RWPE2 (cell line): Measurements from ENCODE around the gene PIP4K2B.

Source experiments
- ATAC-seq: fragments of 200-7000 bp; cut with Tn5 transposase; 3 replicates; pipeline ENCODE4 v1.9.1; 2021; ENCODE audit warnings: low read depth
- DNase-seq: peaks from one replicate; pipeline ENCODE4 v3.0.0-alpha.2; 2020; ENCODE audit warnings: low spot score
- H3K27ac ChIP-seq: fragments of 450-650 bp; 2 replicates; pipeline ENCODE4 v1.5.1; 2017; ENCODE audit warnings: mild to moderate bottlenecking; ENCODE audit not compliant: poor library complexity, severe bottlenecking
- H3K27me3 ChIP-seq: fragments of 250-450 bp; sonication (Bioruptor Pico); 2 replicates; pipeline ENCODE4 v1.5.1; 2021; ENCODE audit warnings: mild to moderate bottlenecking, moderate library complexity; ENCODE audit not compliant: insufficient read depth, poor library complexity, severe bottlenecking
- H3K36me3 ChIP-seq: fragments of 250-450 bp; sonication (Bioruptor Pico); 2 replicates; pipeline ENCODE4 v1.5.1; 2020; ENCODE audit warnings: low read depth, mild to moderate bottlenecking, moderate library complexity
- H3K4me1 ChIP-seq: fragments of 250-450 bp; sonication (Bioruptor Pico); 2 replicates; pipeline ENCODE4 v1.5.1; 2021; ENCODE audit warnings: mild to moderate bottlenecking, moderate library complexity; ENCODE audit not compliant: insufficient read depth, poor library complexity, severe bottlenecking
- H3K4me3 ChIP-seq: fragments of 250-450 bp; sonication (Bioruptor Pico); 2 replicates; pipeline ENCODE4 v1.5.1; 2021; ENCODE audit warnings: mild to moderate bottlenecking, moderate library complexity; ENCODE audit not compliant: severe bottlenecking
- H3K9me3 ChIP-seq: fragments of 250-450 bp; sonication (Bioruptor Pico); 2 replicates; pipeline ENCODE4 v1.5.1; 2021; ENCODE audit warnings: mild to moderate bottlenecking, moderate library complexity; ENCODE audit not compliant: severe bottlenecking
- CTCF ChIP-seq: fragments of 450-650 bp; IDR thresholded peaks from one replicate; pipeline ENCODE4 v1.5.1; 2017; ENCODE audit warnings: mild to moderate bottlenecking, moderate library complexity; ENCODE audit not compliant: poor library complexity, severe bottlenecking

PIP4K2B gene

GRCh38 chr17:38751808-38752307, 47.5 kb downstream of the PIP4K2B start:
- Histone ChIP-seq H3K4me3 (peak overlapping the region; percentile 84), H3K36me3 (peaks cover 31% of the 10 kb centered on the region), H3K27ac (peak overlapping the region; percentile 84), H3K4me1 (no peaks in the 10 kb centered on the region), H3K9me3 (no peaks in the 10 kb centered on the region), H3K27me3 (no peaks in the 10 kb centered on the region)
- no peak for TF ChIP-seq CTCF
- ATAC-seq = peak; percentile 4; the same call in 2 of the 3 replicates
- no peak for DNase-seq

- ATAC-seq (no peak), DNase-seq (no peak)
These were observed 48.1 kb downstream of the PIP4K2B start for GRCh38 chr17:38751144-38751807.

GRCh38 chr17:38750312-38751121, 48.8 kb downstream of the PIP4K2B start:
- H3K27ac ChIP-seq = peak overlapping the region; percentile 84
- H3K4me1 ChIP-seq = no peaks in the 10 kb centered on the region
- no peak for TF ChIP-seq CTCF
- no peaks in the 10 kb centered on the region for H3K9me3 ChIP-seq
- H3K36me3 ChIP-seq = peaks cover 19% of the 10 kb centered on the region
- no peaks in the 10 kb centered on the region for H3K27me3 ChIP-seq
- DNase-seq (no peak), ATAC-seq (0 out of 3 replicates have a peak, but pooled peaks have one; percentile 12)
- H3K4me3 ChIP-seq = peak overlapping the region; percentile 84

More at GRCh38 chr17:38751144-38751807, 48.1 kb downstream of the PIP4K2B start:
- Histone ChIP-seq H3K27me3 (no peaks in the 10 kb centered on the region), H3K4me1 (no peaks in the 10 kb centered on the region), H3K4me3 (peak overlapping the region; percentile 84), H3K27ac (peak overlapping the region; percentile 84), H3K36me3 (peaks cover 26% of the 10 kb centered on the region), H3K9me3 (no peaks in the 10 kb centered on the region)
- TF ChIP-seq CTCF = no peak

- no peak for DNase-seq
- Histone ChIP-seq H3K4me1 (no peaks in the 10 kb centered on the region), H3K9me3 (no peaks in the 10 kb centered on the region), H3K4me3 (peak overlapping the region; percentile 84), H3K36me3 (peaks cover 20% of the 10 kb centered on the region), H3K27ac (peak overlapping the region; percentile 84), H3K27me3 (no peaks in the 10 kb centered on the region)
- no peak for TF ChIP-seq CTCF
- no peak for ATAC-seq
These were observed 49.4 kb downstream of the PIP4K2B start for GRCh38 chr17:38750044-38750311.
